K562 (cell line): ENCODE results near the gene OTUD5. TPM values are rescaled to one million over a fixed set of nuclear protein-coding genes. Genes with fewer than 3 reads are reported as not detected.

Experiments used
- ATF4 ChIP-seq: fragments of 450-650 bp; formaldehyde crosslinking; IDR thresholded peaks from 2 replicates; pipeline ENCODE4 v1.4.0; 2022; ENCODE audit warnings: mild to moderate bottlenecking, moderate library complexity
- CBFA2T2 ChIP-seq: fragments of 450-650 bp; conservative IDR thresholded peaks from 2 replicates; pipeline ENCODE4 v1.6.1; 2017; ENCODE audit warnings: mild to moderate bottlenecking
- CC2D1A ChIP-seq: fragments of 450-650 bp; IDR thresholded peaks from 2 replicates; pipeline ENCODE4 v1.6.1; 2017; ENCODE audit warnings: mild to moderate bottlenecking
- DDX20 ChIP-seq: fragments of 450-650 bp; IDR thresholded peaks from 2 replicates; pipeline ENCODE4 v1.6.1; 2016; ENCODE audit warnings: missing genetic modification characterization, low read depth, mild to moderate bottlenecking, missing compliant biosample characterization, moderate library complexity
- EP300 ChIP-seq: IDR thresholded peaks from 2 replicates; pipeline ENCODE4 v1.6.1; 2012; ENCODE audit warnings: low read length, improper control_type of control experiment
- GABPB1 ChIP-seq: sonication (generic); formaldehyde crosslinking; IDR thresholded peaks from 2 replicates; pipeline ENCODE4 v1.8.0; 2022; ENCODE audit warnings: mild to moderate bottlenecking, missing genetic modification reagents
- GTF2E2 ChIP-seq: fragments of 200-800 bp; sonication (Bioruptor generic); IDR thresholded peaks from 2 replicates; pipeline ENCODE4 v1.6.1; 2016; ENCODE audit warnings: missing genetic modification characterization, missing compliant biosample characterization
- HCFC1 ChIP-seq: IDR thresholded peaks from 2 replicates; pipeline ENCODE4 v1.6.1; 2012; ENCODE audit warnings: low read depth, low read length, improper control_type of control experiment
- NFYB ChIP-seq: IDR thresholded peaks from 2 replicates; pipeline ENCODE4 v1.6.1; 2011; ENCODE audit warnings: mild to moderate bottlenecking, moderate library complexity; ENCODE audit not compliant: insufficient read length; ENCODE audit errors: extremely low read depth
- PATZ1 ChIP-seq: fragments of 250-450 bp; sonication (Bioruptor Pico); IDR thresholded peaks from 2 replicates; pipeline ENCODE4 v1.5.0; 2020; ENCODE audit warnings: mild to moderate bottlenecking, borderline replicate concordance
- PHF20 ChIP-seq: fragments of 450-650 bp; IDR thresholded peaks from 2 replicates; pipeline ENCODE4 v1.6.1; 2018; ENCODE audit not compliant: partially characterized antibody
- POLR2AphosphoS5 ChIP-seq: IDR thresholded peaks from 2 replicates; pipeline ENCODE4 v1.6.1; 2011; ENCODE audit warnings: mild to moderate bottlenecking, low read depth, low read length, moderate library complexity; ENCODE audit not compliant: control insufficient read depth, insufficient read depth
- SPI1 ChIP-seq: IDR thresholded peaks from 2 replicates; pipeline ENCODE4 v1.6.1; 2011; ENCODE audit warnings: low read depth, low read length, control low read depth, borderline replicate concordance
- TAF7 ChIP-seq: fragments of 450-650 bp; IDR thresholded peaks from 2 replicates; pipeline ENCODE4 v1.6.1; 2016; ENCODE audit warnings: missing genetic modification characterization, missing compliant biosample characterization
- polyA plus RNA-seq, 8 experiments: library from polyadenylated mRNA; depleted of rRNA in 4 of 8; stranded (reverse) in 5 of 8; unstranded in 3 of 8; fragments of >200 nt; fragmentation: Nextera tagmentation in 2 of 8; fragmentation: Illumina TruSeq in 1 of 8; extraction: Ambion mirVana in 2 of 8; extraction: Trizol in 1 of 8; gene quantifications; 2 replicates each; pipeline versions ENCODE4 v1.2.1 to v1.2.3, GENCODE V29; 2011 to 2014; ENCODE audit warnings: inconsistent platforms in 1 of 8, missing spikeins in 1 of 8
- total RNA-seq, 7 experiments: library from RNA; depleted of rRNA in 6 of 7; stranded (reverse); fragments of >200 nt in 6 of 7; fragmentation: Illumina TruSeq in 2 of 7; extraction: Trizol in 2 of 7; gene quantifications; 2 replicates each; pipeline versions ENCODE4 v1.2.1 to v1.2.3, GENCODE V29; 2011 to 2021; ENCODE audit warnings: low replicate concordance in 1 of 7
- TF ChIP-seq, protein P1 (sequence below), 2 experiments: fragments of 150-350 bp in 1 of 2; IDR thresholded peaks; 2 replicates each; pipeline ENCODE4 v1.6.1; 2012 to 2016; ENCODE audit warnings: low read depth in 2 of 2, low read length in 2 of 2, mild to moderate bottlenecking in 1 of 2, moderate library complexity in 1 of 2
- TF ChIP-seq, protein P2 (sequence below): fragments of 250-450 bp; sonication (Bioruptor Pico); IDR thresholded peaks from 2 replicates; pipeline ENCODE4 v1.4.0; 2020; ENCODE audit warnings: mild to moderate bottlenecking, moderate library complexity, borderline replicate concordance

OTUD5 gene
- total and polyA plus RNA-seq, 9 of the 15 experiments (the other 6 are each of a cell fraction or from before 2014, with no cell fraction given): 3.6 to 102 (median 59.0) TPM

- TF ChIP-seq SPI1 (no peak), CBFA2T2 (no peak), GTF2E2 (tag) (peak; percentile 90; the same call in 1 of the 2 replicates), TAF7 (peak; percentile 88), HCFC1 (no peak), PATZ1 (no peak), ATF4 (CRISPR knock-in tag) (no peak), PHF20 (no peak), CC2D1A (no peak), POLR2AphosphoS5 (peak; percentile 69), DDX20 (no peak), GABPB1 (0 out of 2 replicates have a peak, but pooled peaks have one; percentile 34), EP300 (no peak), NFYB (peak; percentile 49)
- TF ChIP-seq, protein P1, sequence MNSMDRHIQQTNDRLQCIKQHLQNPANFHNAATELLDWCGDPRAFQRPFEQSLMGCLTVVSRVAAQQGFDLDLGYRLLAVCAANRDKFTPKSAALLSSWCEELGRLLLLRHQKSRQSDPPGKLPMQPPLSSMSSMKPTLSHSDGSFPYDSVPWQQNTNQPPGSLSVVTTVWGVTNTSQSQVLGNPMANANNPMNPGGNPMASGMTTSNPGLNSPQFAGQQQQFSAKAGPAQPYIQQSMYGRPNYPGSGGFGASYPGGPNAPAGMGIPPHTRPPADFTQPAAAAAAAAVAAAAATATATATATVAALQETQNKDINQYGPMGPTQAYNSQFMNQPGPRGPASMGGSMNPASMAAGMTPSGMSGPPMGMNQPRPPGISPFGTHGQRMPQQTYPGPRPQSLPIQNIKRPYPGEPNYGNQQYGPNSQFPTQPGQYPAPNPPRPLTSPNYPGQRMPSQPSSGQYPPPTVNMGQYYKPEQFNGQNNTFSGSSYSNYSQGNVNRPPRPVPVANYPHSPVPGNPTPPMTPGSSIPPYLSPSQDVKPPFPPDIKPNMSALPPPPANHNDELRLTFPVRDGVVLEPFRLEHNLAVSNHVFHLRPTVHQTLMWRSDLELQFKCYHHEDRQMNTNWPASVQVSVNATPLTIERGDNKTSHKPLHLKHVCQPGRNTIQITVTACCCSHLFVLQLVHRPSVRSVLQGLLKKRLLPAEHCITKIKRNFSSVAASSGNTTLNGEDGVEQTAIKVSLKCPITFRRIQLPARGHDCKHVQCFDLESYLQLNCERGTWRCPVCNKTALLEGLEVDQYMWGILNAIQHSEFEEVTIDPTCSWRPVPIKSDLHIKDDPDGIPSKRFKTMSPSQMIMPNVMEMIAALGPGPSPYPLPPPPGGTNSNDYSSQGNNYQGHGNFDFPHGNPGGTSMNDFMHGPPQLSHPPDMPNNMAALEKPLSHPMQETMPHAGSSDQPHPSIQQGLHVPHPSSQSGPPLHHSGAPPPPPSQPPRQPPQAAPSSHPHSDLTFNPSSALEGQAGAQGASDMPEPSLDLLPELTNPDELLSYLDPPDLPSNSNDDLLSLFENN (IDR thresholded peaks at IDR 0.05; ENCODE audit: low read depth in 2 of 2, low read length in 2 of 2): no peak
- TF ChIP-seq, protein P2, sequence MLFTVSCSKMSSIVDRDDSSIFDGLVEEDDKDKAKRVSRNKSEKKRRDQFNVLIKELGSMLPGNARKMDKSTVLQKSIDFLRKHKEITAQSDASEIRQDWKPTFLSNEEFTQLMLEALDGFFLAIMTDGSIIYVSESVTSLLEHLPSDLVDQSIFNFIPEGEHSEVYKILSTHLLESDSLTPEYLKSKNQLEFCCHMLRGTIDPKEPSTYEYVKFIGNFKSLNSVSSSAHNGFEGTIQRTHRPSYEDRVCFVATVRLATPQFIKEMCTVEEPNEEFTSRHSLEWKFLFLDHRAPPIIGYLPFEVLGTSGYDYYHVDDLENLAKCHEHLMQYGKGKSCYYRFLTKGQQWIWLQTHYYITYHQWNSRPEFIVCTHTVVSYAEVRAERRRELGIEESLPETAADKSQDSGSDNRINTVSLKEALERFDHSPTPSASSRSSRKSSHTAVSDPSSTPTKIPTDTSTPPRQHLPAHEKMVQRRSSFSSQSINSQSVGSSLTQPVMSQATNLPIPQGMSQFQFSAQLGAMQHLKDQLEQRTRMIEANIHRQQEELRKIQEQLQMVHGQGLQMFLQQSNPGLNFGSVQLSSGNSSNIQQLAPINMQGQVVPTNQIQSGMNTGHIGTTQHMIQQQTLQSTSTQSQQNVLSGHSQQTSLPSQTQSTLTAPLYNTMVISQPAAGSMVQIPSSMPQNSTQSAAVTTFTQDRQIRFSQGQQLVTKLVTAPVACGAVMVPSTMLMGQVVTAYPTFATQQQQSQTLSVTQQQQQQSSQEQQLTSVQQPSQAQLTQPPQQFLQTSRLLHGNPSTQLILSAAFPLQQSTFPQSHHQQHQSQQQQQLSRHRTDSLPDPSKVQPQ (CRISPR knock-in tag): no peak
Observed at GRCh38 chrX:48918643-48919340, 38.6 kb downstream of the OTUD5 start, which contains the start of gene PIM2 (continued).
